ENCODE measurements around the gene MBNL2. TPM values are rescaled to one million over a fixed set of nuclear protein-coding genes. Genes with fewer than 3 reads are reported as not detected.

MBNL2 gene
- total and polyA plus RNA-seq, 8 donors: 8.9 to 66.5 (median 37.7) TPM

GRCh38 chr13:97307118-97307881 lies 85.2 kb downstream of the MBNL2 start:
- no peak for TF ChIP-seq CTCF (IDR thresholded peaks at IDR 0.05)
- H3K27me3 ChIP-seq: no peaks in the 10 kb centered on the region
- H3K9me3 ChIP-seq: no peaks in the 10 kb centered on the region
- peaks cover 4 to 16% (median 15%) of the 10 kb centered on the region in 3 donors for H3K4me1 ChIP-seq
- no peak overlapping the region for H3K4me3 ChIP-seq
- intact Hi-C loops (cut with DNase I): no loop called here
- no peak for ATAC-seq
- no peak for DNase-seq
- H3K27ac ChIP-seq: peak overlapping the region in 2 of 4 donors; percentile 19 to 48
- no peaks in the 10 kb centered on the region for H3K36me3 ChIP-seq
- no peak for FAIRE-seq
- WGBS, 2 donors: 66 to 68% methylated on average over 7 of the region's 7 CpGs

- TF ChIP-seq CTCF (IDR thresholded peaks at IDR 0.05): no peak
- Histone ChIP-seq H3K4me1 (peaks cover 4 to 16% (median 15%) of the 10 kb centered on the region in 3 donors), H3K27me3 (no peaks in the 10 kb centered on the region), H3K27ac (peak overlapping the region in 2 of 4 donors; percentile 32 to 48), H3K36me3 (no peaks in the 10 kb centered on the region), H3K9me3 (no peaks in the 10 kb centered on the region), H3K4me3 (no peak overlapping the region)
- FAIRE-seq (no peak), DNase-seq (peak in 3 of 6 donors; percentile 32 to 43 (median 34)), ATAC-seq (peak; percentile 51 to 79 (median 63))
- WGBS, 2 donors: 58 to 59% methylated on average over 3 of the region's 3 CpGs
- intact Hi-C loops (cut with DNase I): no loop called here
These were observed 85.9 kb downstream of the MBNL2 start for GRCh38 chr13:97307882-97308624.

GRCh38 chr13:97308735-97309429 lies 86.7 kb downstream of the MBNL2 start:
- Histone ChIP-seq H3K4me3 (no peak overlapping the region), H3K36me3 (no peaks in the 10 kb centered on the region), H3K27me3 (no peaks in the 10 kb centered on the region), H3K4me1 (peaks cover 4 to 16% (median 15%) of the 10 kb centered on the region in 3 donors), H3K9me3 (no peaks in the 10 kb centered on the region), H3K27ac (peak overlapping the region in 2 of 4 donors; percentile 32 to 47)
- TF ChIP-seq CTCF (IDR thresholded peaks at IDR 0.05): no peak
- intact Hi-C loops (cut with DNase I): no loop called here
- WGBS, 2 donors: 68 to 78% methylated on average over 5 of the region's 5 CpGs
- no peak for FAIRE-seq
- DNase-seq: no peak
- ATAC-seq: no peak

GRCh38 chr13:97310809-97311436 lies 88.8 kb downstream of the MBNL2 start:
- no peak overlapping the region for H3K4me3 ChIP-seq
- intact Hi-C loops (cut with DNase I): no loop called here
- no peaks in the 10 kb centered on the region for H3K27me3 ChIP-seq
- ATAC-seq: no peak
- H3K9me3 ChIP-seq: no peaks in the 10 kb centered on the region
- no peak for FAIRE-seq
- peaks cover 4 to 16% (median 14%) of the 10 kb centered on the region in 3 donors for H3K4me1 ChIP-seq
- H3K36me3 ChIP-seq: no peaks in the 10 kb centered on the region
- TF ChIP-seq CTCF (IDR thresholded peaks at IDR 0.05): no peak
- DNase-seq: no peak
- WGBS, 2 donors: 38 to 42% methylated on average over 6 of the region's 6 CpGs
- H3K27ac ChIP-seq: no peak overlapping the region
